ENCODE data around the gene PCDHA1.

DNA sequence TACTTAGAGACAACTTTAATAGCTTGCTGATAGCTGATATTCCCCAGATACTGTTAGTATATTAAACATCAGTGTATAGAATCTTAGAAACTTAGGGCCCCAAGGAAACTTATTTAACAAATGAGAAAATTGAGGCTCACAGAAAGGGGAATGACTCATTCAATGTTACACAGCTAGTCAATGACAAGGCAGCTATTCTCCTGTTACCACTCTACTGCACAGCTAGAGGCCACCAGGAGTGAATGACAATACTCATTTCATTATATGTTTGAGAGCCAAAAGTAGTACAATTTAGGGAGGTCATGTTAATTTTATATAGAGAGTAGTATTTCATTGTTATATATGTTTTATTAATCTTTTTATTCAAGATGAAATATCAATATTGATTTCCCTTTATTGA, 232.0 kb downstream of the PCDHA1 start:
- no peak for TF ChIP-seq CTCF (IDR thresholded peaks at IDR 0.05; ENCODE audit: borderline replicate concordance, extremely low read depth, low read length, poor library complexity, severe bottlenecking)
- no peak for TF ChIP-seq EZH2 (IDR thresholded peaks at IDR 0.05; ENCODE audit: borderline replicate concordance, low read depth, low read length, severe bottlenecking)

All from DND-41 (cell line).